ENCODE data around the gene CXXC5. TPM values are rescaled to one million over a fixed set of nuclear protein-coding genes. Genes with fewer than 3 reads are reported as not detected.

Gene CXXC5
- total and polyA plus RNA-seq, 3 experiments from 2014 or later: 2.1 to 67.0 (median 3.1) TPM

GRCh38 chr5:139676406-139676805 is 28.3 kb downstream of the CXXC5 start:
- no peaks in the 10 kb centered on the region for H3K4me1 ChIP-seq (ENCODE audit: insufficient read depth, low read length)
- H3K4me3 ChIP-seq (ENCODE audit: low read length): no peak overlapping the region
- no peaks in the 10 kb centered on the region for H3K27me3 ChIP-seq (ENCODE audit: insufficient read depth, low read length, poor library complexity, severe bottlenecking)
- no peak overlapping the region for H3K27ac ChIP-seq (ENCODE audit: low read depth, low read length)
- no peaks in the 10 kb centered on the region for H3K9me3 ChIP-seq (ENCODE audit: low read length)
- peaks cover 0 to 5% (median 2%) of the 10 kb centered on the region in 3 donors for H3K36me3 Mint-ChIP-seq
- no peaks in the 10 kb centered on the region for H3K36me3 ChIP-seq (ENCODE audit: insufficient read depth, low read length)
- H3K4me1 Mint-ChIP-seq: peaks cover 7 to 16% (median 12%) of the 10 kb centered on the region in 3 donors
- no peak overlapping the region for H3K4me3 Mint-ChIP-seq
- peak overlapping the region in 4 of 8 donors; percentile 58 to 93 (median 79) for H3K27ac Mint-ChIP-seq
- H3K27me3 Mint-ChIP-seq: no peaks in the 10 kb centered on the region
- DNase-seq: no peak
- POLR2A ChIA-PET: no interaction called here
- no peaks in the 10 kb centered on the region for H3K9me3 Mint-ChIP-seq
- CTCF ChIA-PET: interaction anchor here (1.7 to 2.9 kb wide), 2 partner anchors 40 to 43 kb away, joined by 5 to 8 read pairs; no protein-coding TSS in a partner anchor

- ChIA-PET CTCF (interaction anchor here (1.0 to 1.7 kb wide), 4 partner anchors 13 to 89 kb away, joined by 3 to 5 read pairs (median 4); no protein-coding TSS in a partner anchor), POLR2A (interaction anchor here (0.6 kb wide), 1 partner anchor 44 kb away, joined by 3 read pairs; no protein-coding TSS in a partner anchor)
- no peaks in the 10 kb centered on the region for H3K36me3 ChIP-seq (ENCODE audit: insufficient read depth, low read length)
- no peak overlapping the region for H3K27ac ChIP-seq (ENCODE audit: low read depth, low read length)
- Mint-ChIP-seq H3K36me3 (peaks cover 0 to 7% (median 2%) of the 10 kb centered on the region in 3 donors), H3K4me1 (peaks cover 2 to 13% (median 8%) of the 10 kb centered on the region in 3 donors), H3K27ac (peak overlapping the region in 5 of 8 donors; percentile 20 to 88 (median 66)), H3K4me3 (no peak overlapping the region), H3K27me3 (no peaks in the 10 kb centered on the region), H3K9me3 (no peaks in the 10 kb centered on the region)
- no peaks in the 10 kb centered on the region for H3K27me3 ChIP-seq (ENCODE audit: insufficient read depth, low read length, poor library complexity, severe bottlenecking)
- no peaks in the 10 kb centered on the region for H3K4me1 ChIP-seq (ENCODE audit: insufficient read depth, low read length)
- no peaks in the 10 kb centered on the region for H3K9me3 ChIP-seq (ENCODE audit: low read length)
- H3K4me3 ChIP-seq (ENCODE audit: low read length): no peak overlapping the region
- no peak for DNase-seq
Observed at GRCh38 chr5:139676951-139677735, 29.0 kb downstream of the CXXC5 start.

- H3K4me3 Mint-ChIP-seq: no peak overlapping the region
- no peak overlapping the region for H3K4me3 ChIP-seq (ENCODE audit: low read length)
- no peaks in the 10 kb centered on the region for H3K27me3 Mint-ChIP-seq
- no peaks in the 10 kb centered on the region for H3K9me3 Mint-ChIP-seq
- CTCF ChIA-PET: interaction anchor here (1.0 to 1.7 kb wide), 4 partner anchors 12 to 88 kb away, joined by 3 to 5 read pairs (median 4); no protein-coding TSS in a partner anchor
- H3K27ac ChIP-seq (ENCODE audit: low read depth, low read length): no peak overlapping the region
- H3K4me1 ChIP-seq (ENCODE audit: insufficient read depth, low read length): no peaks in the 10 kb centered on the region
- no peaks in the 10 kb centered on the region for H3K9me3 ChIP-seq (ENCODE audit: low read length)
- H3K36me3 ChIP-seq (ENCODE audit: insufficient read depth, low read length): no peaks in the 10 kb centered on the region
- H3K36me3 Mint-ChIP-seq: peaks cover 0 to 9% (median 2%) of the 10 kb centered on the region in 3 donors
- peak overlapping the region in 5 of 8 donors; percentile 20 to 88 (median 54) for H3K27ac Mint-ChIP-seq
- DNase-seq: no peak
- no peaks in the 10 kb centered on the region for H3K27me3 ChIP-seq (ENCODE audit: insufficient read depth, low read length, poor library complexity, severe bottlenecking)
- POLR2A ChIA-PET: no interaction called here
- H3K4me1 Mint-ChIP-seq: peaks cover 0 to 10% (median 7%) of the 10 kb centered on the region in 3 donors
Observed at GRCh38 chr5:139677736-139678613, 29.8 kb downstream of the CXXC5 start.

- H3K36me3 Mint-ChIP-seq: peaks cover 0 to 11% (median 2%) of the 10 kb centered on the region in 3 donors
- no peaks in the 10 kb centered on the region for H3K9me3 Mint-ChIP-seq
- no peak for DNase-seq
- H3K4me1 Mint-ChIP-seq: peaks cover 0 to 12% (median 11%) of the 10 kb centered on the region in 3 donors
- H3K4me3 Mint-ChIP-seq: no peak overlapping the region
- CTCF ChIA-PET: interaction anchor here (1.1 kb wide), 1 partner anchor 11 kb away, joined by 3 read pairs; no protein-coding TSS in a partner anchor
- peak overlapping the region in 6 of 8 donors; percentile 5 to 82 (median 64) for H3K27ac Mint-ChIP-seq
- H3K27ac ChIP-seq (ENCODE audit: low read depth, low read length): no peak overlapping the region
- H3K4me3 ChIP-seq (ENCODE audit: low read length): no peak overlapping the region
- POLR2A ChIA-PET: no interaction called here
- no peaks in the 10 kb centered on the region for H3K4me1 ChIP-seq (ENCODE audit: insufficient read depth, low read length)
- no peaks in the 10 kb centered on the region for H3K27me3 Mint-ChIP-seq
- H3K27me3 ChIP-seq (ENCODE audit: insufficient read depth, low read length, poor library complexity, severe bottlenecking): no peaks in the 10 kb centered on the region
- no peaks in the 10 kb centered on the region for H3K9me3 ChIP-seq (ENCODE audit: low read length)
- no peaks in the 10 kb centered on the region for H3K36me3 ChIP-seq (ENCODE audit: insufficient read depth, low read length)
Observed at GRCh38 chr5:139678751-139679750, 30.9 kb downstream of the CXXC5 start.

GRCh38 chr5:139680368-139681111 is 32.4 kb downstream of the CXXC5 start:
- Mint-ChIP-seq H3K4me3 (no peak overlapping the region), H3K4me1 (peaks cover 0 to 11% (median 8%) of the 10 kb centered on the region in 3 donors), H3K36me3 (peaks cover 0 to 11% (median 0%) of the 10 kb centered on the region in 3 donors), H3K27me3 (no peaks in the 10 kb centered on the region), H3K27ac (peak overlapping the region in 1 of 8 donors; percentile 47), H3K9me3 (no peaks in the 10 kb centered on the region)
- Histone ChIP-seq H3K4me1 (ENCODE audit: insufficient read depth, low read length) (no peaks in the 10 kb centered on the region), H3K9me3 (ENCODE audit: low read length) (no peaks in the 10 kb centered on the region), H3K4me3 (ENCODE audit: low read length) (no peak overlapping the region), H3K27ac (ENCODE audit: low read depth, low read length) (no peak overlapping the region), H3K27me3 (ENCODE audit: insufficient read depth, low read length, poor library complexity, severe bottlenecking) (no peaks in the 10 kb centered on the region), H3K36me3 (ENCODE audit: insufficient read depth, low read length) (no peaks in the 10 kb centered on the region)
- ChIA-PET POLR2A (no interaction called here), CTCF (no interaction called here)
- DNase-seq: no peak

- DNase-seq: no peak
- H3K4me1 Mint-ChIP-seq: peaks cover 0 to 16% (median 8%) of the 10 kb centered on the region in 3 donors
- Histone ChIP-seq H3K4me3 (ENCODE audit: low read length) (no peak overlapping the region), H3K27ac (ENCODE audit: low read depth, low read length) (no peak overlapping the region), H3K36me3 (ENCODE audit: insufficient read depth, low read length) (no peaks in the 10 kb centered on the region), H3K9me3 (ENCODE audit: low read length) (no peaks in the 10 kb centered on the region), H3K4me1 (ENCODE audit: insufficient read depth, low read length) (no peaks in the 10 kb centered on the region), H3K27me3 (ENCODE audit: insufficient read depth, low read length, poor library complexity, severe bottlenecking) (no peaks in the 10 kb centered on the region)
- no peaks in the 10 kb centered on the region for H3K27me3 Mint-ChIP-seq
- H3K9me3 Mint-ChIP-seq: no peaks in the 10 kb centered on the region
- ChIA-PET POLR2A (no interaction called here), CTCF (no interaction called here)
- no peak overlapping the region for H3K27ac Mint-ChIP-seq
- peaks cover 0 to 11% (median 0%) of the 10 kb centered on the region in 3 donors for H3K36me3 Mint-ChIP-seq
- no peak overlapping the region for H3K4me3 Mint-ChIP-seq
Observed at GRCh38 chr5:139681112-139681458, 32.9 kb downstream of the CXXC5 start.

- DNase-seq: no peak
- Mint-ChIP-seq H3K27me3 (no peaks in the 10 kb centered on the region), H3K4me1 (peaks cover 0 to 17% (median 8%) of the 10 kb centered on the region in 3 donors), H3K9me3 (no peaks in the 10 kb centered on the region), H3K27ac (peak overlapping the region in 3 of 8 donors; percentile 8 to 63 (median 23)), H3K4me3 (peak overlapping the region in 1 of 7 donors; percentile 63), H3K36me3 (peaks cover 0 to 11% (median 0%) of the 10 kb centered on the region in 3 donors)
- H3K36me3 ChIP-seq (ENCODE audit: insufficient read depth, low read length): no peaks in the 10 kb centered on the region
- POLR2A ChIA-PET: no interaction called here
- H3K9me3 ChIP-seq (ENCODE audit: low read length): no peaks in the 10 kb centered on the region
- no peak overlapping the region for H3K4me3 ChIP-seq (ENCODE audit: low read length)
- CTCF ChIA-PET: no interaction called here
- H3K4me1 ChIP-seq (ENCODE audit: insufficient read depth, low read length): no peaks in the 10 kb centered on the region
- H3K27ac ChIP-seq (ENCODE audit: low read depth, low read length): no peak overlapping the region
- no peaks in the 10 kb centered on the region for H3K27me3 ChIP-seq (ENCODE audit: insufficient read depth, low read length, poor library complexity, severe bottlenecking)
Observed at GRCh38 chr5:139681466-139681865, 33.3 kb downstream of the CXXC5 start.

Measured in CD8-positive, alpha-beta memory T cell (primary cell).